HEK293 (cell line): ENCODE measurements around the gene CRY2.

Experiments
- CTCF ChIP-seq: fragments of 450-650 bp; formaldehyde crosslinking; IDR thresholded peaks from 2 replicates; pipeline ENCODE4 v1.5.1; 2016; ENCODE audit warnings: missing biosample characterization, missing genetic modification characterization
- ZNF473 ChIP-seq: fragments of 450-650 bp; formaldehyde crosslinking; IDR thresholded peaks from 2 replicates; pipeline ENCODE4 v1.5.1; 2017; ENCODE audit warnings: missing biosample characterization, missing genetic modification characterization

GRCh38 chr11:45806937-45807791, 40.1 kb upstream of the CRY2 start:
- TF ChIP-seq ZNF473 (no peak), CTCF (tag by site-specific recombination) (no peak)
